Activated CD4-positive, CD25-positive, alpha-beta regulatory T cell (primary cell): ENCODE data around the gene SLC43A1.

Experiments used
- DNase-seq, 4 experiments: peaks; one replicate each; lab custom pipeline; 2025; lab: John Stamatoyannopoulos, UW

The SLC43A1 gene

GRCh38 chr11:57497303-57498247 is 17.9 kb downstream of the SLC43A1 start:
- no peak for DNase-seq

GRCh38 chr11:57496109-57496820 is 19.2 kb downstream of the SLC43A1 start:
- no peak for DNase-seq

GRCh38 chr11:57493507-57494503 is 21.7 kb downstream of the SLC43A1 start:
- peak; percentile 52 to 65 (median 60) for DNase-seq

GRCh38 chr11:57491371-57492061 is 24.0 kb downstream of the SLC43A1 start:
- peak; percentile 13 to 33 (median 16) for DNase-seq

GRCh38 chr11:57490456-57491248 is 24.9 kb downstream of the SLC43A1 start:
- no peak for DNase-seq

- DNase-seq: no peak
Observed at GRCh38 chr11:57487920-57488659, 27.4 kb downstream of the SLC43A1 start.

GRCh38 chr11:57487021-57487778 is 28.3 kb downstream of the SLC43A1 start:
- DNase-seq: no peak

- no peak for DNase-seq
Observed at GRCh38 chr11:57485217-57485990, 30.1 kb downstream of the SLC43A1 start.

GRCh38 chr11:57484141-57484710 is 31.3 kb downstream of the SLC43A1 start:
- DNase-seq: no peak

- DNase-seq: no peak
Observed at GRCh38 chr11:57483562-57483918, 32.0 kb downstream of the SLC43A1 start.

GRCh38 chr11:57482782-57483561 is 32.5 kb downstream of the SLC43A1 start:
- DNase-seq: peak in 3 of 4 experiments; percentile 11 to 39 (median 33)

- no peak for DNase-seq
Observed at GRCh38 chr11:57481915-57482781, 33.4 kb downstream of the SLC43A1 start.

- no peak for DNase-seq
Observed at GRCh38 chr11:57481315-57481714, 34.2 kb downstream of the SLC43A1 start.

- peak; percentile 23 to 62 (median 32) for DNase-seq
Observed at GRCh38 chr11:57480409-57481137, 34.9 kb downstream of the SLC43A1 start.

GRCh38 chr11:57479911-57480310 is 35.6 kb downstream of the SLC43A1 start:
- DNase-seq: no peak
